HepG2 (cell line): ENCODE measurements around the gene UBR4. TPM values are rescaled to one million over a fixed set of nuclear protein-coding genes. Genes with fewer than 3 reads are reported as not detected.

Experiments
- ATAC-seq: fragments of 200-7000 bp; cut with Tn5 transposase; 3 replicates; pipeline ENCODE4 v1.9.1; 2020; ENCODE audit warnings: mild to moderate bottlenecking, moderate library complexity
- BruUV-seq: library from RNA; stranded (reverse); fragments of 400-500 nt; replicated peaks from 2 replicates; lab custom pipeline; 2021; lab: Mats Ljungman, UMichigan
- CTCF ChIA-PET: fragments of 300-600 bp; formaldehyde crosslinking; extraction: SDS; loops from one replicate; lab custom pipeline; 2021; ENCODE audit warnings: low total read pairs, inconsistent platforms, low intra/inter-chr PET ratio; lab: Yijun Ruan, JAX
- POLR2A ChIA-PET: fragments of 350-600 bp; sonication (Branson Sonifier 250); formaldehyde crosslinking; loops from one replicate; lab custom pipeline; 2020; ENCODE audit warnings: antibody characterized with exemption, inconsistent platforms; lab: Yijun Ruan, JAX
- DNase-seq: peaks from one replicate; pipeline ENCODE4 v3.0.0-alpha.2; 2015; ENCODE audit warnings: low spot score
- FAIRE-seq: peaks from 3 replicates; lab custom pipeline; 2011; peaks lifted over from hg19 to GRCh38; lab: Jason Lieb, UNC
- H2AFZ ChIP-seq: one replicate; pipeline ENCODE4 v1.6.1; 2011; ENCODE audit warnings: low read length, inconsistent platforms
- H3K27ac ChIP-seq: fragments of 300-600 bp; 3 replicates; pipeline ENCODE4 v1.8.0; 2011; ENCODE audit warnings: mixed run types, mild to moderate bottlenecking, mixed read lengths, low read length, inconsistent platforms; ENCODE audit not compliant: insufficient read depth; ENCODE audit errors: extremely low read length
- H3K27me3 ChIP-seq, 2 experiments: fragments of 200-600 bp in 1 of 2; 2 replicates in 1 of 2; 3 replicates in 1 of 2; pipeline versions ENCODE4 v1.6.0 to v1.8.0; 2011; ENCODE audit warnings: low read length in 2 of 2, mild to moderate bottlenecking in 2 of 2, moderate library complexity in 2 of 2, inconsistent platforms in 1 of 2; ENCODE audit not compliant: insufficient read depth in 2 of 2, control insufficient read depth in 1 of 2
- H3K36me3 ChIP-seq, 2 experiments: fragments of 200-600 bp in 1 of 2; replicated peaks in 1 of 2; 2 replicates in 1 of 2; 3 replicates in 1 of 2; pipeline versions ENCODE4 v1.5.1 to v1.8.0; 2011; ENCODE audit warnings: low read length in 2 of 2, inconsistent platforms in 1 of 2; ENCODE audit not compliant: insufficient read depth in 2 of 2, control insufficient read depth in 1 of 2
- H3K4me1 ChIP-seq: 2 replicates; pipeline ENCODE4 v1.5.1; 2012; ENCODE audit warnings: low read length, inconsistent platforms; ENCODE audit not compliant: insufficient read depth
- H3K4me2 ChIP-seq: 2 replicates; pipeline ENCODE4 v1.6.0; 2011; ENCODE audit warnings: low read depth, low read length, inconsistent platforms
- H3K4me3 ChIP-seq, 3 experiments: fragments of 200-600 bp in 1 of 3; sonication (generic), shearing (Covaris generic) in 1 of 3; replicated peaks in 1 of 3; 2 replicates each; pipeline ENCODE4 v1.5.1; 2011 to 2016; ENCODE audit warnings: low read length in 3 of 3, inconsistent platforms in 2 of 3, low read depth in 2 of 3, mild to moderate bottlenecking in 2 of 3, control low read depth in 1 of 3, mixed read lengths in 1 of 3; ENCODE audit not compliant: insufficient read depth in 1 of 3
- H3K79me2 ChIP-seq: one replicate; pipeline ENCODE4 v1.6.1; 2011; ENCODE audit warnings: low read length, inconsistent platforms; ENCODE audit not compliant: insufficient read depth
- H3K9ac ChIP-seq: 2 replicates; pipeline ENCODE4 v1.6.0; 2011; ENCODE audit warnings: mild to moderate bottlenecking, low read depth, low read length, inconsistent platforms; ENCODE audit not compliant: insufficient read depth
- H3K9me3 ChIP-seq: 2 replicates; pipeline ENCODE4 v1.5.1; 2012; ENCODE audit warnings: mild to moderate bottlenecking, low read length
- H4K20me1 ChIP-seq: 2 replicates; pipeline ENCODE4 v1.6.0; 2011; ENCODE audit warnings: inconsistent platforms, mild to moderate bottlenecking, low read length, moderate library complexity; ENCODE audit not compliant: insufficient read depth
- ARNTL ChIP-seq: sonication (generic); formaldehyde crosslinking; IDR thresholded peaks from 2 replicates; pipeline ENCODE4 v1.4.0; 2020; ENCODE audit warnings: mild to moderate bottlenecking, missing genetic modification reagents
- GATAD2A ChIP-seq: IDR thresholded peaks from 2 replicates; pipeline ENCODE4 v1.6.1; 2016
- SAP130 ChIP-seq: IDR thresholded peaks from 2 replicates; pipeline ENCODE4 v1.6.1; 2016; ENCODE audit warnings: low read depth
- SOX13 ChIP-seq, 3 experiments: fragments of 450-650 bp in 1 of 3; sonication (generic) in 1 of 3; formaldehyde crosslinking in 1 of 3; IDR thresholded peaks in 2 of 3; conservative IDR thresholded peaks in 1 of 3; 2 replicates each; pipeline versions ENCODE4 v1.5.0 to v1.6.1; 2016 to 2020; ENCODE audit warnings: antibody characterized with exemption in 1 of 3, mild to moderate bottlenecking in 1 of 3, missing compliant biosample characterization in 1 of 3, missing genetic modification reagents in 1 of 3, moderate library complexity in 1 of 3
- WGBS: methylation state at CpG from one replicate; pipeline ENCODE4 v1.1.6; 2017; ENCODE audit warnings: low lambda C conversion rate; 5-methylcytosine and 5-hydroxymethylcytosine counted together
- in situ Hi-C: cut with HindIII; loops from 2 replicates; pipeline ENCODE4 v1.10.0; 2017; ENCODE audit warnings: low pct_unique_long_range_greater_than_20kb; ENCODE audit not compliant: extremely low pct_ligation_motif_present
- intact Hi-C: fragments of 100-400 bp; cut with micrococcal nuclease; formaldehyde crosslinking; loops from one replicate; pipeline ENCODE4 v1.10.0; 2022; ENCODE audit not compliant: unreplicated experiment
- polyA plus RNA-seq, 8 experiments: library from polyadenylated mRNA; depleted of rRNA in 3 of 8; stranded (reverse) in 7 of 8; unstranded in 1 of 8; fragments of >200 nt; fragmentation: Illumina TruSeq in 4 of 8; extraction: Trizol in 4 of 8; gene quantifications; 2 replicates each; pipeline versions ENCODE4 v1.2.1 to v1.2.3, GENCODE V29; 2011 to 2016; ENCODE audit warnings: low read depth in 4 of 8, missing spikeins in 1 of 8, mixed read lengths in 1 of 8; ENCODE audit not compliant: insufficient read depth in 1 of 8
- total RNA-seq, 5 experiments: library from RNA; depleted of rRNA; stranded (reverse); fragments of >200 nt; fragmentation: Illumina TruSeq; extraction: Trizol; gene quantifications; 2 replicates each; pipeline ENCODE4 v1.2.3, GENCODE V29; 2016; ENCODE audit warnings: low read depth in 1 of 5
- TF ChIP-seq, protein P1 (sequence below): IDR thresholded peaks from 2 replicates; pipeline ENCODE4 v1.6.1; 2012; ENCODE audit warnings: low read length, improper control_type of control experiment
- TF ChIP-seq, protein P2 (sequence below): IDR thresholded peaks from 2 replicates; pipeline ENCODE4 v1.4.0; 2020; ENCODE audit warnings: mild to moderate bottlenecking, missing genetic modification reagents
- TF ChIP-seq, protein P3 (sequence below): IDR thresholded peaks from 2 replicates; pipeline ENCODE4 v1.6.1; 2016
- TF ChIP-seq, protein P4 (sequence below): sonication (generic); formaldehyde crosslinking; IDR thresholded peaks from 2 replicates; pipeline ENCODE4 v1.9.0; 2021; ENCODE audit warnings: missing genetic modification reagents, borderline replicate concordance

UBR4 gene
- total and polyA plus RNA-seq, 2 of the 13 experiments (the other 11 are each of a cell fraction or from before 2014, with no cell fraction given), result 59.1 to 106 TPM

DNA sequence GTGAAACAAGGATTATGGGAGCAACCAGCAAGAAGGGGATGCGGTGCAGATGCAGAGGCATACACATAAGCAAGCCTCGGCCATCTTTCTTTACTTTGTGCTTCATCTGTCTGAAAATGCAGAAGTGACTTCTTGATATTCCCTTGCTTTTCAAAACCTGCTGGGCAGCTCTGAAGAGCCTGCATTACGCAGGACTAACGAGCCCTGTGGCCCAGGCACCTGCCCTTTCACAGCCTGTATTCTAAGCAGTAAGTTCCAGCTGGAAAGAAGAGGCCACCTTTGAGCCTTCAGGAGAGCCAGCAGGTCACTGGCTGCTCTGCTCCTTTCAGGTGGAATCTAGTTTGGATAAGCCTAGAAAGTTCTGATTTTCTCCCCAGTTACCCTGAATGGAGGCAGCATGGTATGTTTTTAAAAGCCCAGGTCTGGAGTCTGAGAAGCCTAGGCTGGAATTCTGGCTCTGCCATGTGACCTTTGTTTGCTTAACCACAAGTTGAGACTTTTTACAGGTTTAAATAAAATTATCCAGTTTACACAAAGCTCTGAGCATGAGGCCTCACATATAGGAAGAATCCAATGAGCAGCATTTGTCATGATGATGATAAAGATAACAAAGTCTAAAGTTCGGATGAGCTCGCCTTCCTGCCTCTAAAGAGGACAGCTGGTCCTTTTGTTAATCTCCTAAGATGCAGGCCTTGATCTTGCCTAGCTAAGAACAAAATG lies 122.9 kb downstream of the UBR4 start:
- intact Hi-C loops, result loop anchor here (5.0 kb wide), 1 partner anchor 75 kb away; no protein-coding TSS in a partner anchor
- no peak overlapping the region for H2AFZ ChIP-seq
- H3K79me2 ChIP-seq, result no peaks in the 10 kb centered on the region
- no peaks in the 10 kb centered on the region for H3K9me3 ChIP-seq
- no peak overlapping the region for H3K4me3 ChIP-seq
- H3K4me1 ChIP-seq, result peaks cover 17% of the 10 kb centered on the region
- ATAC-seq (peak; percentile 15; the same call in 2 of the 3 replicates), DNase-seq (peak; percentile 54), FAIRE-seq (no peak)
- H3K27me3 ChIP-seq, result no peaks in the 10 kb centered on the region
- ChIA-PET POLR2A (interaction anchor here (0.8 to 1.4 kb wide), 2 partner anchors 138 to 184 kb away, joined by 3 to 6 read pairs; no protein-coding TSS in a partner anchor), CTCF (no interaction called here)
- 75% methylated on average over 6 of the region's 6 CpGs for WGBS
- no peak overlapping the region for H3K9ac ChIP-seq
- no peak overlapping the region for H3K27ac ChIP-seq
- no peaks in the 10 kb centered on the region for H4K20me1 ChIP-seq
- H3K4me2 ChIP-seq, result no peak overlapping the region
- in situ Hi-C loops, result no loop called here
- BruUV-seq, result no TSS peak
- H3K36me3 ChIP-seq, result peaks cover 34 to 96% of the 10 kb centered on the region in 2 experiments
- TF ChIP-seq SOX13 (IDR thresholded peaks at IDR 0.05) (no peak), SOX13 (CRISPR knock-in tag; conservative IDR thresholded peaks at IDR 0.05 in 1 of 2, IDR thresholded peaks at IDR 0.05 in 1 of 2) (peak in 1 of 2 experiments; percentile 46; a peak in 2 of 4 replicates), GATAD2A (CRISPR knock-in tag) (0 out of 2 replicates have a peak, but pooled peaks have one; percentile 28), ARNTL (peak; percentile 56; the same call in 1 of the 2 replicates), SAP130 (peak; percentile 51)
- TF ChIP-seq, protein P1, sequence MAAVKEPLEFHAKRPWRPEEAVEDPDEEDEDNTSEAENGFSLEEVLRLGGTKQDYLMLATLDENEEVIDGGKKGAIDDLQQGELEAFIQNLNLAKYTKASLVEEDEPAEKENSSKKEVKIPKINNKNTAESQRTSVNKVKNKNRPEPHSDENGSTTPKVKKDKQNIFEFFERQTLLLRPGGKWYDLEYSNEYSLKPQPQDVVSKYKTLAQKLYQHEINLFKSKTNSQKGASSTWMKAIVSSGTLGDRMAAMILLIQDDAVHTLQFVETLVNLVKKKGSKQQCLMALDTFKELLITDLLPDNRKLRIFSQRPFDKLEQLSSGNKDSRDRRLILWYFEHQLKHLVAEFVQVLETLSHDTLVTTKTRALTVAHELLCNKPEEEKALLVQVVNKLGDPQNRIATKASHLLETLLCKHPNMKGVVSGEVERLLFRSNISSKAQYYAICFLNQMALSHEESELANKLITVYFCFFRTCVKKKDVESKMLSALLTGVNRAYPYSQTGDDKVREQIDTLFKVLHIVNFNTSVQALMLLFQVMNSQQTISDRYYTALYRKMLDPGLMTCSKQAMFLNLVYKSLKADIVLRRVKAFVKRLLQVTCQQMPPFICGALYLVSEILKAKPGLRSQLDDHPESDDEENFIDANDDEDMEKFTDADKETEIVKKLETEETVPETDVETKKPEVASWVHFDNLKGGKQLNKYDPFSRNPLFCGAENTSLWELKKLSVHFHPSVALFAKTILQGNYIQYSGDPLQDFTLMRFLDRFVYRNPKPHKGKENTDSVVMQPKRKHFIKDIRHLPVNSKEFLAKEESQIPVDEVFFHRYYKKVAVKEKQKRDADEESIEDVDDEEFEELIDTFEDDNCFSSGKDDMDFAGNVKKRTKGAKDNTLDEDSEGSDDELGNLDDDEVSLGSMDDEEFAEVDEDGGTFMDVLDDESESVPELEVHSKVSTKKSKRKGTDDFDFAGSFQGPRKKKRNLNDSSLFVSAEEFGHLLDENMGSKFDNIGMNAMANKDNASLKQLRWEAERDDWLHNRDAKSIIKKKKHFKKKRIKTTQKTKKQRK, result no peak
- TF ChIP-seq, protein P2, sequence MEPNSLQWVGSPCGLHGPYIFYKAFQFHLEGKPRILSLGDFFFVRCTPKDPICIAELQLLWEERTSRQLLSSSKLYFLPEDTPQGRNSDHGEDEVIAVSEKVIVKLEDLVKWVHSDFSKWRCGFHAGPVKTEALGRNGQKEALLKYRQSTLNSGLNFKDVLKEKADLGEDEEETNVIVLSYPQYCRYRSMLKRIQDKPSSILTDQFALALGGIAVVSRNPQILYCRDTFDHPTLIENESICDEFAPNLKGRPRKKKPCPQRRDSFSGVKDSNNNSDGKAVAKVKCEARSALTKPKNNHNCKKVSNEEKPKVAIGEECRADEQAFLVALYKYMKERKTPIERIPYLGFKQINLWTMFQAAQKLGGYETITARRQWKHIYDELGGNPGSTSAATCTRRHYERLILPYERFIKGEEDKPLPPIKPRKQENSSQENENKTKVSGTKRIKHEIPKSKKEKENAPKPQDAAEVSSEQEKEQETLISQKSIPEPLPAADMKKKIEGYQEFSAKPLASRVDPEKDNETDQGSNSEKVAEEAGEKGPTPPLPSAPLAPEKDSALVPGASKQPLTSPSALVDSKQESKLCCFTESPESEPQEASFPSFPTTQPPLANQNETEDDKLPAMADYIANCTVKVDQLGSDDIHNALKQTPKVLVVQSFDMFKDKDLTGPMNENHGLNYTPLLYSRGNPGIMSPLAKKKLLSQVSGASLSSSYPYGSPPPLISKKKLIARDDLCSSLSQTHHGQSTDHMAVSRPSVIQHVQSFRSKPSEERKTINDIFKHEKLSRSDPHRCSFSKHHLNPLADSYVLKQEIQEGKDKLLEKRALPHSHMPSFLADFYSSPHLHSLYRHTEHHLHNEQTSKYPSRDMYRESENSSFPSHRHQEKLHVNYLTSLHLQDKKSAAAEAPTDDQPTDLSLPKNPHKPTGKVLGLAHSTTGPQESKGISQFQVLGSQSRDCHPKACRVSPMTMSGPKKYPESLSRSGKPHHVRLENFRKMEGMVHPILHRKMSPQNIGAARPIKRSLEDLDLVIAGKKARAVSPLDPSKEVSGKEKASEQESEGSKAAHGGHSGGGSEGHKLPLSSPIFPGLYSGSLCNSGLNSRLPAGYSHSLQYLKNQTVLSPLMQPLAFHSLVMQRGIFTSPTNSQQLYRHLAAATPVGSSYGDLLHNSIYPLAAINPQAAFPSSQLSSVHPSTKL, result peak; percentile 23; the same call in 1 of the 2 replicates
- TF ChIP-seq, protein P3, sequence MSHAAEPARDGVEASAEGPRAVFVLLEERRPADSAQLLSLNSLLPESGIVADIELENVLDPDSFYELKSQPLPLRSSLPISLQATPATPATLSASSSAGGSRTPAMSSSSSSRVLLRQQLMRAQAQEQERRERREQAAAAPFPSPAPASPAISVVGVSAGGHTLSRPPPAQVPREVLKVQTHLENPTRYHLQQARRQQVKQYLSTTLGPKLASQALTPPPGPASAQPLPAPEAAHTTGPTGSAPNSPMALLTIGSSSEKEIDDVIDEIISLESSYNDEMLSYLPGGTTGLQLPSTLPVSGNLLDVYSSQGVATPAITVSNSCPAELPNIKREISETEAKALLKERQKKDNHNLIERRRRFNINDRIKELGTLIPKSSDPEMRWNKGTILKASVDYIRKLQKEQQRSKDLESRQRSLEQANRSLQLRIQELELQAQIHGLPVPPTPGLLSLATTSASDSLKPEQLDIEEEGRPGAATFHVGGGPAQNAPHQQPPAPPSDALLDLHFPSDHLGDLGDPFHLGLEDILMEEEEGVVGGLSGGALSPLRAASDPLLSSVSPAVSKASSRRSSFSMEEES, result 0 out of 2 replicates have a peak, but pooled peaks have one; percentile 20
- TF ChIP-seq, protein P4, sequence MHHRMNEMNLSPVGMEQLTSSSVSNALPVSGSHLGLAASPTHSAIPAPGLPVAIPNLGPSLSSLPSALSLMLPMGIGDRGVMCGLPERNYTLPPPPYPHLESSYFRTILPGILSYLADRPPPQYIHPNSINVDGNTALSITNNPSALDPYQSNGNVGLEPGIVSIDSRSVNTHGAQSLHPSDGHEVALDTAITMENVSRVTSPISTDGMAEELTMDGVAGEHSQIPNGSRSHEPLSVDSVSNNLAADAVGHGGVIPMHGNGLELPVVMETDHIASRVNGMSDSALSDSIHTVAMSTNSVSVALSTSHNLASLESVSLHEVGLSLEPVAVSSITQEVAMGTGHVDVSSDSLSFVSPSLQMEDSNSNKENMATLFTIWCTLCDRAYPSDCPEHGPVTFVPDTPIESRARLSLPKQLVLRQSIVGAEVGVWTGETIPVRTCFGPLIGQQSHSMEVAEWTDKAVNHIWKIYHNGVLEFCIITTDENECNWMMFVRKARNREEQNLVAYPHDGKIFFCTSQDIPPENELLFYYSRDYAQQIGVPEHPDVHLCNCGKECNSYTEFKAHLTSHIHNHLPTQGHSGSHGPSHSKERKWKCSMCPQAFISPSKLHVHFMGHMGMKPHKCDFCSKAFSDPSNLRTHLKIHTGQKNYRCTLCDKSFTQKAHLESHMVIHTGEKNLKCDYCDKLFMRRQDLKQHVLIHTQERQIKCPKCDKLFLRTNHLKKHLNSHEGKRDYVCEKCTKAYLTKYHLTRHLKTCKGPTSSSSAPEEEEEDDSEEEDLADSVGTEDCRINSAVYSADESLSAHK, result no peak
